ENCODE results near the gene EHHADH. TPM values are rescaled to one million over a fixed set of nuclear protein-coding genes. Genes with fewer than 3 reads are reported as not detected.

The EHHADH gene
- total RNA-seq, 1 donor, result 6.5 TPM

GRCh38 chr3:185162634-185163033 is 91.2 kb downstream of the EHHADH start:
- no peak for DNase-seq (ENCODE audit: low read depth)

GRCh38 chr3:185161761-185162160 is 92.1 kb downstream of the EHHADH start:
- no peak overlapping the region for H3K4me3 ChIP-seq (ENCODE audit: low read depth, low read length)
- no peak for TF ChIP-seq CTCF (IDR thresholded peaks at IDR 0.05; ENCODE audit: insufficient read depth, low read depth, low read length)
- no peak for DNase-seq (ENCODE audit: low read depth)

More at GRCh38 chr3:185162634-185163033, 91.2 kb downstream of the EHHADH start:
- TF ChIP-seq CTCF (IDR thresholded peaks at IDR 0.05; ENCODE audit: insufficient read depth, low read depth, low read length), result no peak
- no peak overlapping the region for H3K4me3 ChIP-seq (ENCODE audit: low read depth, low read length)

GRCh38 chr3:185157347-185157746 is 96.5 kb downstream of the EHHADH start:
- TF ChIP-seq CTCF (IDR thresholded peaks at IDR 0.05; ENCODE audit: insufficient read depth, low read depth, low read length), result no peak
- DNase-seq (ENCODE audit: low read depth), result no peak
- H3K4me3 ChIP-seq (ENCODE audit: low read depth, low read length), result no peak overlapping the region

GRCh38 chr3:185155678-185156077 is 98.2 kb downstream of the EHHADH start:
- H3K4me3 ChIP-seq (ENCODE audit: low read depth, low read length), result no peak overlapping the region
- TF ChIP-seq CTCF (IDR thresholded peaks at IDR 0.05; ENCODE audit: insufficient read depth, low read depth, low read length), result no peak
- no peak for DNase-seq (ENCODE audit: low read depth)

- TF ChIP-seq CTCF (IDR thresholded peaks at IDR 0.05; ENCODE audit: insufficient read depth, low read depth, low read length), result no peak
- H3K4me3 ChIP-seq (ENCODE audit: low read depth, low read length), result no peak overlapping the region
- DNase-seq (ENCODE audit: low read depth), result no peak
Measured at GRCh38 chr3:185153861-185154629, 99.8 kb downstream of the EHHADH start.

- H3K4me3 ChIP-seq (ENCODE audit: low read depth, low read length), result peak overlapping the region; percentile 56
- DNase-seq (ENCODE audit: low read depth), result no peak
- no peak for TF ChIP-seq CTCF (IDR thresholded peaks at IDR 0.05; ENCODE audit: insufficient read depth, low read depth, low read length)
Measured at GRCh38 chr3:185153171-185153771, 100.6 kb downstream of the EHHADH start.
